Adrenal gland (tissue), 12 donors: Measurements from ENCODE around the gene GTPBP3. TPM values are rescaled to one million over a fixed set of nuclear protein-coding genes. Genes with fewer than 3 reads are reported as not detected.
A peak's percentile ranks its signal among the peaks of the same experiment; 100 is the strongest.

ENCODE experiments used
- DNase-seq, 7 donors: peaks; one replicate each; pipeline ENCODE4 v3.0.0-alpha.2; 2019 to 2020
- H3K27ac ChIP-seq, 5 donors: fragments of 200-600 bp; sonication (generic) in 4 of 5; 1 replicate in 3 of 5; 2 replicates in 2 of 5; pipeline versions ENCODE4 v1.5.1 to v1.8.0; 2016 to 2020; ENCODE audit warnings: mild to moderate bottlenecking in 1 of 5
- H3K27me3 ChIP-seq: fragments of 200-600 bp; 2 replicates; pipeline ENCODE4 v1.8.0; 2021
- H3K36me3 ChIP-seq, 2 donors: fragments of 200-600 bp; replicated peaks in 1 of 2; 1 replicate in 1 of 2; 2 replicates in 1 of 2; pipeline versions ENCODE4 v1.5.1 to v1.8.0; 2018 to 2022
- H3K4me1 ChIP-seq, 2 donors: fragments of 200-600 bp; replicated peaks in 1 of 2; 1 replicate in 1 of 2; 2 replicates in 1 of 2; pipeline versions ENCODE4 v1.5.1 to v1.8.0; 2018 to 2021
- H3K4me3 ChIP-seq, 4 donors: fragments of 200-600 bp; sonication (generic) in 3 of 4; one replicate each; pipeline ENCODE4 v1.5.1; 2016 to 2018
- H3K9me3 ChIP-seq, 3 donors: fragments of 200-600 bp; sonication (generic) in 1 of 3; replicated peaks in 1 of 3; 1 replicate in 2 of 3; 2 replicates in 1 of 3; pipeline versions ENCODE4 v1.5.1 to v1.8.0; 2016 to 2021
- POLR2A ChIP-seq, 2 donors: fragments of 450-650 bp; IDR thresholded peaks; one replicate each; pipeline ENCODE4 v1.6.1; 2017; ENCODE audit warnings: antibody characterized with exemption in 2 of 2, mild to moderate bottlenecking in 2 of 2, moderate library complexity in 1 of 2
- WGBS, 4 donors: extraction: QIAGEN DNeasy Blood & Tissue Kit in 2 of 4; methylation state at CpG; one replicate each; pipeline versions ENCODE4 v1.1.5 to v1.1.7; 2013 to 2017; 5-methylcytosine and 5-hydroxymethylcytosine counted together
- intact Hi-C, 2 donors: fragments of 100-400 bp; cut with DNase I; formaldehyde crosslinking; loops; one replicate each; pipeline versions ENCODE4 v1.14.1 to v1.15.0; 2022 to 2023
- polyA plus RNA-seq, 3 donors: library from polyadenylated mRNA; stranded (reverse); fragments of 200-250 nt in 2 of 3; fragments of 350-450 nt in 1 of 3; fragmentation: Illumina TruSeq in 1 of 3; extraction: RNeasy Lipid Tissue Mini Kit (QIAGEN cat#74804) in 1 of 3; gene quantifications; one replicate each; pipeline ENCODE4 v1.2.3, GENCODE V29; 2013 to 2014
- total RNA-seq, 9 donors: library from RNA; depleted of rRNA in 4 of 9; stranded (reverse); fragments of >200 nt in 4 of 9; fragments of 120-200 nt in 1 of 9; fragmentation: NEBNext Ultra II Directional in 1 of 9; extraction: Animal tissue kit (Norgen Biotek cat#: 25700) in 1 of 9; gene quantifications; one replicate each; pipeline versions ENCODE4 v1.1.0 to v1.2.4, GENCODE V29; 2013 to 2023
- TF ChIP-seq, protein P1 (sequence below), 6 experiments: fragments of 450-650 bp in 4 of 6; fragments of 200-600 bp in 2 of 6; sonication (generic) in 1 of 6; IDR thresholded peaks; 1 replicate in 5 of 6; 2 replicates in 1 of 6; pipeline versions ENCODE4 v1.5.1 to v1.8.0; 2016 to 2021; ENCODE audit warnings: antibody characterized with exemption in 6 of 6, mild to moderate bottlenecking in 2 of 6, moderate library complexity in 1 of 6
- donor health status: healthy with polysubstance abuse.
- donor health status: Bipolar disorder and iron deficiency.
- donor health status: DM: yes; HTN: yes; CAD: no.
- donor health status: DM: no; HTN: no; CAD: no.
- donor health status: DM: no; HTN: no; CAD: no.
- donor health status: DM: yes; HTN: yes; CAD: no.

The GTPBP3 gene
- total and polyA plus RNA-seq, 12 donors, result 5.5 to 50.4 (median 23.8) TPM

DNA sequence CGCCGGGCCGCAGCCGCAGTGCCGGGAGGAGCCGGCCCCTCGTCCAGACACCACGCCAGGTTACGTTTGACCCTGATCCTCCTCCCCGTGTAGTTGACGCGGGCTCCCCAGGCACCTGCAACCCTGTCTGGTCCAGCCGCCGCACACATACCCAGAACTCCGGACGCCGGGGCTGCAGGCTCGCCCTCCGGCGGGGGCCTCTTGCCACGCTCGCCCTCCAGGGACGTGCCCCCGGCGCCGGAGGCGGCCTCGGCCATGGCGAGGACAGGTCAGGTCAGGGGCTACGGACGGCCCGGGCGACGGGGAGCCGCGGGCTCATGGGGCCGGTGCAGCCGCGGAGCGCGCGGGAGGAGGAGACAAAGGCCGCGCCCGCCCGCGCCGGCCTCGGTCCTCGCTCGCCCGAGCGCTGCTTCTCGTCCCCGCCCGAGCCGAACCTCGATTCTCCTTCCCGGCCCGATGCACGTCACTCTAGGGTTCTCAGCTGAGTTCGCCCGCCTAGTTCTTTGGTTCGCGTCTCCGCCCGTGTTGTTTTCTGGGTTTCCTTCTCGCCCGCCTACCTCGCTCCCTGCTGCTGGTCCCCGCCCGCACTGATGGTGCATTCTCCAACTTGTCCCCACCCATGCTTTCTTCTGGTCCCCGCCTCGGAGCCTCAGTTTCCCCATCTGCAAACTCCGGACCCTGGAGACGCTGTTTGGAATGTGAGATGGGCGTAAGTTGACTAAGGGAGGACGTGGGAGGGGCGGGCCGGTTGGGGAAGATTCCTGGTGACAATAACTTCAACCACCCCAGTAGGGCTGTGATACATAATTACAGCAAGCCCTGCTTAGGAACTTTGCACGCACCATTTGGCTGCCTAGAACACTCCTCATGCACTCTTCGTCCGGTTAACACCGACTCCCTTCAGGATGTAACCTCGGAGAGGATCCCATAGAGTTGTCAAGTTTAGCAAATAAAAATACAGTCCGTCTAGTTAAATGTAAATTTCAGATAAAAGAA, 2.6 kb upstream of the GTPBP3 start, which contains the start of gene ANO8:
Gene ANO8, minus strand, starts transcription at position 442 of the 996 bp plus-strand sequence. Its CDS starts 185 bp downstream, at position 257.
- Histone ChIP-seq H3K4me1 (peaks cover 8 to 26% of the 10 kb centered on the region in 2 donors), H3K36me3 (no peaks in the 10 kb centered on the region), H3K27ac (peak within 1 kb of the TSS; percentile 72 to 91 (median 83)), H3K27me3 (no peaks in the 10 kb centered on the region), H3K9me3 (no peaks in the 10 kb centered on the region), H3K4me3 (peak within 1 kb of the TSS; percentile 6 to 76 (median 50))
- TF ChIP-seq, protein P1, sequence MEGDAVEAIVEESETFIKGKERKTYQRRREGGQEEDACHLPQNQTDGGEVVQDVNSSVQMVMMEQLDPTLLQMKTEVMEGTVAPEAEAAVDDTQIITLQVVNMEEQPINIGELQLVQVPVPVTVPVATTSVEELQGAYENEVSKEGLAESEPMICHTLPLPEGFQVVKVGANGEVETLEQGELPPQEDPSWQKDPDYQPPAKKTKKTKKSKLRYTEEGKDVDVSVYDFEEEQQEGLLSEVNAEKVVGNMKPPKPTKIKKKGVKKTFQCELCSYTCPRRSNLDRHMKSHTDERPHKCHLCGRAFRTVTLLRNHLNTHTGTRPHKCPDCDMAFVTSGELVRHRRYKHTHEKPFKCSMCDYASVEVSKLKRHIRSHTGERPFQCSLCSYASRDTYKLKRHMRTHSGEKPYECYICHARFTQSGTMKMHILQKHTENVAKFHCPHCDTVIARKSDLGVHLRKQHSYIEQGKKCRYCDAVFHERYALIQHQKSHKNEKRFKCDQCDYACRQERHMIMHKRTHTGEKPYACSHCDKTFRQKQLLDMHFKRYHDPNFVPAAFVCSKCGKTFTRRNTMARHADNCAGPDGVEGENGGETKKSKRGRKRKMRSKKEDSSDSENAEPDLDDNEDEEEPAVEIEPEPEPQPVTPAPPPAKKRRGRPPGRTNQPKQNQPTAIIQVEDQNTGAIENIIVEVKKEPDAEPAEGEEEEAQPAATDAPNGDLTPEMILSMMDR (IDR thresholded peaks at IDR 0.05), result no peak
- peak in 1 of 2 donors; percentile 79 for TF ChIP-seq POLR2A (IDR thresholded peaks at IDR 0.05)
- peak; percentile 92 to 96 (median 94) for DNase-seq
- intact Hi-C loops, result no loop called here
- WGBS, 4 donors, result 2 to 8% (median 4%) methylated on average over 30 to 86 of the region's 86 CpGs

DNA sequence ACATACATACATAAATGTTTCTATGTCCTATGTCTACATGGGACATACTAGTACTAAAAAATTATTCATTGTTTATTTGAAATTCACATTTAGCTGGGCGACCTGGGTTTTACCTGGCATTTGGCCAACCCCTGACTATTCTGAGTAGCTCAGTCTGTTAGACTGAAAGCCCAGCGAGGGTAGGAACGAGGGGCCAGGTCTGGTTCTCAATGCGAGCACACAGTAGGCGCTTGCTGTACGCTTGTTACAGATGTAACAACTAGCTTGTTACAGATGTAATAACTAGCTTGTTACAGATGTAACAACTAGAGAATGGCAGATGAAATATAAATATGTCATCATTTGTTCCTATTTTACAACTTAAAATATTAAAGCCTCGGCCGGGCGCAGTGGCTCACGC, 1.8 kb upstream of the GTPBP3 start:
- Histone ChIP-seq H3K9me3 (no peaks in the 10 kb centered on the region), H3K36me3 (no peaks in the 10 kb centered on the region), H3K27ac (no peak overlapping the region), H3K27me3 (no peaks in the 10 kb centered on the region), H3K4me1 (peaks cover 11 to 26% of the 10 kb centered on the region in 2 donors), H3K4me3 (no peak overlapping the region)
- TF ChIP-seq POLR2A (IDR thresholded peaks at IDR 0.05), result no peak
- TF ChIP-seq, protein P1 (IDR thresholded peaks at IDR 0.05), result no peak
- peak in 2 of 7 donors; percentile 33 to 54 for DNase-seq
- intact Hi-C loops, result no loop called here
- WGBS, 4 donors, result 60 to 66% (median 65%) methylated on average over 10 of the region's 10 CpGs

DNA sequence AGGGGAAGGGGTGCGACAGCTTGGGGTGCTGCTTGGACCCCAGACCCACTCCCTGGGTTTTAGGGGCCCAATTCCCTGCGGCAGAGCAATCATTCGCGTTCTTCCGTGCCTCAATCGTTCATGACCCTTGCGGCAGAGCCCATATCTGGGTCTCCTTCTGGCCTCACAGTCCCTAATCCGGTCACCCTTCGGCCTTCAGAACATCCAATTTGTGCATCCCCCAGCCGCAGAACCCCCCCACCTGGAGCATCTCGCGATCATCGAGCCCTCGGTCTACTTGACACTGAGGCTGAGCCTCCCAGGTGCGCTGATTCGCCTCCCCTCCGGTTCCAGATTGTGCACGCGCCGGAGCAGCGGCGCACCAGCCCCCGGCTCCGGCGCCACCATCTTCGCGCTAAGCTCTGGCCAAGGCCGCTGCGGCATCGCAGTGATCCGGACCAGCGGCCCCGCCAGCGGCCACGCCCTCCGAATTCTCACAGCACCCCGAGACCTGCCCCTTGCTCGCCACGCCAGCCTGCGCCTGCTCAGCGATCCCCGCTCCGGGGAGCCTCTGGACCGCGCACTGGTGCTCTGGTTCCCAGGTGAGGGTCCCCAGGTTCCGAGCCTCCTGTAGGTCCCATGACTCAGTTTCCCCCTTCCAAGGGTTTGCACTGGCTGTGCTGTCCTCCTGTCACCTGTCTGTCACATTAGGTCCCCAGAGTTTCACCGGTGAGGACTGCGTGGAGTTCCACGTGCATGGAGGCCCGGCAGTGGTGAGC, 501 bp downstream of the GTPBP3 start:
- peak in 2 of 7 donors; percentile 42 to 46 for DNase-seq
- H3K9me3 ChIP-seq, result no peaks in the 10 kb centered on the region
- TF ChIP-seq, protein P1 (IDR thresholded peaks at IDR 0.05), result no peak
- TF ChIP-seq POLR2A (IDR thresholded peaks at IDR 0.05), result no peak
- peak overlapping the region; percentile 15 to 92 (median 87) for H3K27ac ChIP-seq
- intact Hi-C loops, result no loop called here
- no peaks in the 10 kb centered on the region for H3K27me3 ChIP-seq
- WGBS, 4 donors, result 0 to 13% (median 7%) methylated on average over 8 to 50 of the region's 50 CpGs
- peak overlapping the region; percentile 1 to 72 (median 50) for H3K4me3 ChIP-seq
- peaks cover 19 to 26% of the 10 kb centered on the region in 2 donors for H3K4me1 ChIP-seq
- no peaks in the 10 kb centered on the region for H3K36me3 ChIP-seq
